ENCODE results near the gene OCLN.
A peak's percentile ranks its signal among the peaks of the same experiment; 100 is the strongest.
"Not testable (repeated sequence)": the region's sequence is repeated elsewhere in the genome, so short reads cannot be mapped to it uniquely, and the experiment has no call there.

Gene OCLN

DNA sequence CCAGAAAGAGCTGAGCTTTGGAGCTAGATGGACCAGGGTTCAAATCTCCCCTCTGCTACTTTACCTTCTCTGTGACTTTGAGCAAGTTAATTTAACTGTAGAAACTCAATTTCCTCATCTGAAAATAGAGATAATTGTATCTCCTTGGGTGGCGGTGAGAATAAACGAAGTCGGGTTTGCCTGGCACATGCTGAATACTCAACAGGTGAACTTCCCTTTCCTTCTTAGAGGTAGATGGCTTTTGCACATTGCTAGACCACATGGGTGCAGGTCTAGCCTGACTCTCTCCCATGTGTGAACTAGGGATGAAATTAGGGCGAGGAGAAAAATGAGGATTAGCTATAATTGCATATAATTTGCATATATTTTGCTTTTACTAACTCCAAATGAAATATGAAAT lies 36.0 kb downstream of the OCLN start:
- no peaks in the 10 kb centered on the region for H3K9me3 ChIP-seq (ENCODE audit: control insufficient read depth, insufficient read depth, low read length)
- H3K4me1 ChIP-seq (ENCODE audit: insufficient read depth, low read length), result no peaks in the 10 kb centered on the region
- H3K36me3 ChIP-seq (ENCODE audit: insufficient read depth, low read length), result peaks cover 7% of the 10 kb centered on the region; the same call in 1 of the 2 replicates
- no peak overlapping the region for H3K9ac ChIP-seq (ENCODE audit: low read depth, low read length)

DNA sequence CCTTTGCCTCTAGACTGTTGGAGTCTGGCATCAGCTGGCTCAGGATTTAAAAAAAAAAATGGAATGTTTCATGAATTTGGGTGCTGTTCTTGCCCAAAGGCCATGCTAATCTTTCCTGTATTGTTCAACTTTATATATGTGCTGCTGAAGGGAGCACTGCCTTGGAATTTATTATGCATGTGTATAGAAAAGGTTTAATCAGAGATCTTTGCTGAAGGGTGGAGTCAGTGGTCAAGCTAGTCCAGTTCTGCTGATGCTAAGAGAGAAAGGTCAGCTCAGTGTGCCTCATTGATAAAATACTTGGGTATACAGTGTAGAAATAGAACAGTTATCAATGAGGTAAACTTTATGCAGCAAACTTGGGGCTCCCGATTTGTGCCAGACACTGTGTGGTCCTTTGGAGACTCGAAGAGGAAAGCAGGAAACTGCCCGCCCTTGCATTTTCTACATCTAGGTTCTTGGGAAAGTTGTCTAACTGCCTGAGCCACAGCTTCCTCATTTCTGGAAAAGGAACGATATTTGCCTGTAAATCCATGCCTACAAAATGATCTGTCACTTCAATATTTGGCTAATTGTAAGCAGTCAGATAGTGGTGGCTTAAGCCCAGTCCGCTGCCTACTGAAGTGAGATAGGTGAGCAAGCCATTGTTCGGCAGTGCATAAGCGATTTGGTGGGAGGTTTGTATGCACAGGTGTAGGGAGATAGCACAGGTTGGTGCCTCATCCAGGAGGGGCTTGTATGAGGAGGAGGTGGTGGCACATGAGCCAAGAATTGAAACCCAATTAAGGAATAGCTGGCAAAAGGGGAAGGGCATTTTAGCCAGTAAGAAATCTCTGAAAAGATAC lies 38.2 kb downstream of the OCLN start:
- Histone ChIP-seq H3K4me1 (ENCODE audit: insufficient read depth, low read length) (no peaks in the 10 kb centered on the region), H3K9me3 (ENCODE audit: control insufficient read depth, insufficient read depth, low read length) (no peaks in the 10 kb centered on the region), H3K36me3 (ENCODE audit: insufficient read depth, low read length) (peaks cover 7% of the 10 kb centered on the region; the same call in 1 of the 2 replicates), H3K9ac (ENCODE audit: low read depth, low read length) (no peak overlapping the region)

DNA sequence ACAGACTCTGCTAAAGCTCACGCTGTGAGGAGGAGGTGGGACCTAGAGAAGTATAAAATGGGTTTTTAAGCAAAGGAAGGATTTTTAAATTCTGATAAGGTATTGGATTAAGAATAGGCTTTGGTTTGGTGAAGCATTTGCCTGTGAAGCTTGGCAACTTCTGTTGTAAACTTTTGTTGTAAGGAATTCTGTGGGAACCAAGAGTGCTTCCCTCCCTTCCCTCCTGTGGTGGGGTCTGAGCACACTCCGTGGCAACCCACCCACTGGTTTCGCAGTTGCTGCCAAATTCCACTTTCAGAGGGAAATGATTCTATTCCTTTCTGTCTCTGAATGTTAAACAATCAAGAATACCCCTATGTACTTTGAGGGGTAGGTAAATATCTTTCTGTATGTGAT lies 38.8 kb downstream of the OCLN start:
- Histone ChIP-seq H3K36me3 (ENCODE audit: insufficient read depth, low read length) (peaks cover 2% of the 10 kb centered on the region; the same call in 1 of the 2 replicates), H3K4me1 (ENCODE audit: insufficient read depth, low read length) (no peaks in the 10 kb centered on the region), H3K9ac (ENCODE audit: low read depth, low read length) (no peak overlapping the region), H3K9me3 (ENCODE audit: control insufficient read depth, insufficient read depth, low read length) (no peaks in the 10 kb centered on the region)

DNA sequence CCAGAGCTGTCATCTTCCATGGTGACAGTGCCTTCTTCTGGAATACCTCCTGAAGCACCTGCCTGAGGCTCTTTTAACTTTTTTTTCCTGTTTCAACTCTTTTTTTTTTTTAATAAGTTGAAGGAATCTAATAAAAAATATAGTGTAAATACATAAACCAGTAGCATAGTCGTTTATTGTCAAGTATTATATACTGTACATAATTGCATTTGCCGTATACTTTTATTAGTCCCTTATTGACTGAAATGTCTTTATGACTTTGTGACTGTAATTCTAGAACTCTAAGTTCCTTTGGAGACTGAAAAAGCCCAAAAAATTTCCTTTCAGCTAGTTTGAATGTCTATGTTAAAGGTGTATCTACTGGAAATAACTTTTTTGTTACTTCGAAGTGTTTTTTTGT lies 45.3 kb downstream of the OCLN start:
- H3K9ac ChIP-seq (ENCODE audit: low read depth, low read length); H3K9me3 ChIP-seq (ENCODE audit: control insufficient read depth, insufficient read depth, low read length); H3K4me1 ChIP-seq (ENCODE audit: insufficient read depth, low read length); H3K36me3 ChIP-seq (ENCODE audit: insufficient read depth, low read length): not testable (repeated sequence)

DNA sequence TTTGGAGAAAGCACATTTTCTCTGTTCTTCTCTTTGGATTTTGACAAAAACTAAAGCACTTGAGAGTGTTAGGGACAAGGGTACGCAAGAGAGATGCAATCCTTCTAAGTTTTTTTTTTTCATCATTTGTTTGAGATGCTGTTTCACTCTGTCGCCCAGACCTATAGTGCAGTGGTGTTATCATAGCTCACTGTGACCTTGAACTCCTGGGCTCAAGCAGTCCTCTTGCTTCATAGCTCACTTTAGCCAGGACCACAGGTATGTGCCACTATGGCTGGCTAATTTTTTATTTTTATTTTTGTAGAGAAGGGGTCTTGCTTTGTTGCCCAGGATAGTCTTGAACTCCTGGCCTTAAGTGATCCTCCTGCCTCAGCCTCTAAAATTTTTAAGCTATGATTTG lies 46.1 kb downstream of the OCLN start:
- not testable (repeated sequence) for H3K9me3 ChIP-seq (ENCODE audit: control insufficient read depth, insufficient read depth, low read length); H3K36me3 ChIP-seq (ENCODE audit: insufficient read depth, low read length); H3K9ac ChIP-seq (ENCODE audit: low read depth, low read length); H3K4me1 ChIP-seq (ENCODE audit: insufficient read depth, low read length)

DNA sequence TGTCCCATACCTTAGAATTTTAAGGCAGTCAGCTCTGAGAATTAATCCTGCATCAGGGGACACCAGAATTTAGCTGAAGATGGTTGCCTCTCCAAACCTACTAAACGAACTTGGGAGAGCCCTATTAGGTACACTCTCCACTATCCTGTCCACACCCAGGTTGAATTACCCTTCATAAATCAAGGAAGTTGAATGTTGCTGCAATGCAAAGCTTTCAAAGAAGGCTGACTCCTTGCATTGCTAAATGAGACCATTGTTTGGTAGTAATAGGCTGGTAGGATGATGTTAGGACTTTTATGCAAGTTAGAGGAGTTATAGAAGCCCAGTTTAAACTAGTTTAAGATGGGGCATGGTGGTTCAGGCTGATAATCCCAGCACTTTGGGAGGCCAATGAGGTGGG lies 48.8 kb downstream of the OCLN start:
- not testable (repeated sequence) for H3K9me3 ChIP-seq (ENCODE audit: control insufficient read depth, insufficient read depth, low read length); H3K9ac ChIP-seq (ENCODE audit: low read depth, low read length); H3K4me1 ChIP-seq (ENCODE audit: insufficient read depth, low read length); H3K36me3 ChIP-seq (ENCODE audit: insufficient read depth, low read length)

DNA sequence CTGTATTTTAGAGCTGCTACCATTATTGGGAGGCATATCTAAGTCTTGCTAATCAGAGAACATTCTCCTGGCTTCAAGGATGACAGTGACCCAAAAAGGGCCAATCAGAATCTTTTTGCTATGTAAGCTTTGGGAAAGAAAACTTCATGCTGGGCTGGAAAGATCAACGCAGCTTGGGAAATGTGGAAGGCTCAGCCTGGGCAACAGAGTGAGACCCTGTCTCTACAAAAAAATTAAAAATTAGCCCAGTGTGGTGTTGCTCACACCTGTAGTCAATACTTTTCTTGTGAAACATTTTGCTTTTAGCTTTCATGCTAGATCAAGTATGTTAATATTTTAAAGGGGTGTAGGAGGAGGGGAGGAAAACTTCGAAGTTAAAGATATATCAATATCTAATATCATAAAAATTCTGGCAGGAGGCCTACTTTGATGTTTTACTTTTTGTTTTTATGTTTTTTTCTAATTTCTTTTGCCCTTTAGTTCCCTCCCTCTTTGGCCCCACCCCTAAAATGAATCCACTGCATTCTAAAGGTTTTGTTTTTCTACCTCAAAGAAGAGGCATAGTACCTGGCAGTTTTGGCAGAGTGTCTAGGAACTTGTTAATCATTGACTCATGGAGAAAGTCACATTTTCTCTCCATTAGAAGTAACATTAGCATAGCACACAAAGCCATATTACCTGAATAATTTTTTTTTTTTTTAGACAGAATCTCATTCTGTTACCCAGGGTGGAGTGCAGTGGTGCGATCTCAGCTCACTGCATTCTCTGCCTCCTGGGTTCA lies 50.4 kb downstream of the OCLN start:
- not testable (repeated sequence) for H3K9ac ChIP-seq (ENCODE audit: low read depth, low read length); H3K9me3 ChIP-seq (ENCODE audit: control insufficient read depth, insufficient read depth, low read length); H3K36me3 ChIP-seq (ENCODE audit: insufficient read depth, low read length); H3K4me1 ChIP-seq (ENCODE audit: insufficient read depth, low read length)

DNA sequence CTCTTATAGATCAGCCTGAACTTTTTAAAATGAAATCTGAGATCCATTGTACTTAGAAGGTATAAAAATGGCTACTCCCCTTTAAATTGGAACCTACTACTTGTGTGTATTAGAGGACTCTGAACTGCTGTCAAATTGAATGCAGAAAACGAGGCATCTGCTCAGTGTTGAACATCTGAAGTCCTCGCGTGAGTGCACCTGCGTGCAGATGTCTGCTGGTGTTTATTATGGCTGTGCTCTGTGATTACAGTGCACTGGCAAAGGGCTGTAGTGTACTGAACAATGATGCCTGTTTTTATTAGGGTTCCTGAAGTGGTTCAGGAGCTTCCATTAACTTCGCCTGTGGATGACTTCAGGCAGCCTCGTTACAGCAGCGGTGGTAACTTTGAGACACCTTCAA lies 52.0 kb downstream of the OCLN start:
- not testable (repeated sequence) for H3K4me1 ChIP-seq (ENCODE audit: insufficient read depth, low read length); H3K36me3 ChIP-seq (ENCODE audit: insufficient read depth, low read length); H3K9me3 ChIP-seq (ENCODE audit: control insufficient read depth, insufficient read depth, low read length); H3K9ac ChIP-seq (ENCODE audit: low read depth, low read length)

DNA sequence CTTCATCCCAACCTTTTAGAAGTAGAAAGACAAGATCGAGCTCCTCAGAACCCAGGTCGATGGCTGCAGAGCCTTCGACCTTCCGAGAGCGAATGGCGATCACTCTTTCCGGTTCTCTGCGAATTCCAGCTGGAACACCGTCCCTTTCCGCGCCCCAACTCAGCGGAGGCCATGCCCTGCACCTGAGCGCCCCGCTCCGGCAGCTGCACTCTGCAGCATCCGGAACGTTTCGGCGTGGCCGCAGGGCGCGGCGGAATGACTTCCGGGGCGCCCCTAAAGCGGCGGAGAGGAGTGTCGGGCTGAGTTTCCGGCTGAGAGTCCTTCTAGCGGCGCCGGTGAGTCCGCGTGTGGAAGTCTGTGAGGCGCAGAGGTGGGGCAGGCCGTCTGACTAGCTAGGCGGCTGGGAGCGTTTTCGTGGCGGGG lies 67.3 kb downstream of the OCLN start, which contains the start of gene GTF2H2C:
GTF2H2C (plus strand) TSS at position 284 of the 423 bp plus-strand sequence. CDS start 4,942 bp downstream, outside the sequence.
- not testable (repeated sequence) for H3K9me3 ChIP-seq (ENCODE audit: control insufficient read depth, insufficient read depth, low read length); H3K36me3 ChIP-seq (ENCODE audit: insufficient read depth, low read length); H3K4me1 ChIP-seq (ENCODE audit: insufficient read depth, low read length)
- H3K9ac ChIP-seq (ENCODE audit: low read depth, low read length), result peak within 1 kb of the TSS; percentile 60

DNA sequence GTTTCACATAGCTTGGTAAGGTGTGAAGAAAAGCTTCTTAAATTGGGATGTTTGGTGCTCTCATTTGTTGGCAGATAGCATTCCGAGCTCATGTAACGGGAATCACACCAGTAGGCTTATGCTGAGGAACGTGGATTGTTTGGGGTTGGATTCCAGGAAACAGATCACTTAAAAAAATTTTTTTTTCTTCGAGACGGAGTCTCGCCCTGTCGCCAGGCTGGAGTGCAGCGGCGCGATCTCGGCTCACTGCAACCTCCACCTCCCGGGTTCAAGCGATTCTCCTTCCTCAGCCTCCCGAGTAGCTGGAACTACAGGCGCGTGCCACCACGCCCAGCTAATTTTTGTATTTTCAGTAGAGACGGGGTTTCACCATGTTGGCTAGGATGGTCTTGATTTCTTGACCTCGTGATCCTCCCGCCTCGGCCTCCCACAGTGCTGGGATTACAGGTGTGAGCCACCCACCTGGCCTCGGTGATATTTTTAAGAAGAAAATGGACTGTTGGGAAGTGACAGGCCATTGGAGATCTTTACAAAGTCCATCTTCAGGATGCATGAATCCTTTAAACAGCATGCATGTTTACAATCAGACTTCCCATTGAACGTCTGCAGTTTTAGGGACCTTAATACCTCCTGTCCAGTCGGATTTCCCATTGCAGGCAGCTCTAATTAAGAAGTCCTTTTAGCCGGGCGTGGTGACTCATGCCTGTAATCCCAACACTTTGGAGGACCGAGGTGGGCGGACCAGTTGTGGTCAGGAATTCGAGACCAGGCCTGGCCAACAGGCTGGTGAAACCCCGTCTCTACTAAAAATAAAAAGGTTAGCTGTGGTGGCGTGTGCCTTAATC lies 68.2 kb downstream of the OCLN start:
- peak overlapping the region; percentile 42; the same call in 1 of the 2 replicates for H3K9ac ChIP-seq (ENCODE audit: low read depth, low read length)
- H3K4me1 ChIP-seq (ENCODE audit: insufficient read depth, low read length); H3K9me3 ChIP-seq (ENCODE audit: control insufficient read depth, insufficient read depth, low read length); H3K36me3 ChIP-seq (ENCODE audit: insufficient read depth, low read length): not testable (repeated sequence)

DNA sequence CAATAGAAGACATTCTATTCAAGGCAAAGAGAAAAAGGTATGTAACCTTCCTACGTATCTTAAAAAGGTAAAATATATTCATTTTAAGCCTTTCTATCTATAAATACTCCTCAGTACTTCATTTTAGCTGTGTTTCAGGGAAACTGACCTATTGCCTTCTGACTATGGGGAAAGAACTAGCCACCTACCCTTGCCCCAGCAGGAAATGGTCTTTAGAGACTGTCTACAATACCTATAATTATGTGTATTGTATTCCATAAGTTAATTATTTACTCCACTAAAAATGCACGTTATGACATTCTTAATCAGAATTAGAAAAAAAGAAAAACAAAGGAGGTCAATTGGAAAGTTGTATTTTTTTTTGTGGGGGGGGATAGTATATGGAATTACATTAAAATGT lies 73.6 kb downstream of the OCLN start:
- not testable (repeated sequence) for H3K36me3 ChIP-seq (ENCODE audit: insufficient read depth, low read length); H3K4me1 ChIP-seq (ENCODE audit: insufficient read depth, low read length); H3K9me3 ChIP-seq (ENCODE audit: control insufficient read depth, insufficient read depth, low read length); H3K9ac ChIP-seq (ENCODE audit: low read depth, low read length)

DNA sequence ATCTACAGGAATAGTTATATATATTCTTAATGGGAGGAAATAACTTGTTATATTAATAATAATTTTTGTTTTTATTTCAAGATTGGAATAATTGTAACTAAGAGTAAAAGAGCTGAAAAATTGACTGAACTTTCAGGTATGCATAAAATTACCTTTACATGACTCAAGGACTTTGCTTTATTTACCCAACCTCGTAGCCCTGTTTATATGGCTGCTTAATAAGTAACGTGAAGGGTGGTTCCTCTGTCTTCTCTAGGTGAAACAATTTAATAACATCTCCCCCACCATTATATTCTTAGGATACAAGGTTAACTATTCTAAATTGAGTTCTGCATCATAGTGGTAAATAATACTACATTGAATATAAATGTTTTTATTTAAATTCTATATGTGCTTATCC lies 75.5 kb downstream of the OCLN start:
- not testable (repeated sequence) for H3K9me3 ChIP-seq (ENCODE audit: control insufficient read depth, insufficient read depth, low read length); H3K36me3 ChIP-seq (ENCODE audit: insufficient read depth, low read length); H3K4me1 ChIP-seq (ENCODE audit: insufficient read depth, low read length); H3K9ac ChIP-seq (ENCODE audit: low read depth, low read length)

DNA sequence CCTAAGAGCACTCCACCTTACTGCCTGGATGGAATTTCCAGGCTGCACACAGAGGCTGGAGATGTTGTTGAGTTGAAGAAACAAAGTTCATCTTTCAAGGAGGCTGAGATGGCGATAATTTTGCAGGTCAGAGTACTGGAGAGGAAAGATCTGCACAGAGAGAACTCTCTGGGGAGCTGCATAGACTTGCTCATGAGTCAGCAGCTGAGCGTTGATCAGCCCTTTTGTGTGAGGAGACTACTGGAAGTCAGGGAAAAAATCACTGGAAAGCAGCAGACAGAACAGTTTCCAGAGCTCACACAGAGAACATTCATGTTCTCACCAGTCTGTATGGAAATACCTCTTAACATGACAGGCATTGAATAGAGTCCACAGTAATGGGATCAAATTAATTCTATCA lies 90.8 kb downstream of the OCLN start:
- H3K36me3 ChIP-seq (ENCODE audit: insufficient read depth, low read length); H3K9ac ChIP-seq (ENCODE audit: low read depth, low read length); H3K4me1 ChIP-seq (ENCODE audit: insufficient read depth, low read length); H3K9me3 ChIP-seq (ENCODE audit: control insufficient read depth, insufficient read depth, low read length): not testable (repeated sequence)

DNA sequence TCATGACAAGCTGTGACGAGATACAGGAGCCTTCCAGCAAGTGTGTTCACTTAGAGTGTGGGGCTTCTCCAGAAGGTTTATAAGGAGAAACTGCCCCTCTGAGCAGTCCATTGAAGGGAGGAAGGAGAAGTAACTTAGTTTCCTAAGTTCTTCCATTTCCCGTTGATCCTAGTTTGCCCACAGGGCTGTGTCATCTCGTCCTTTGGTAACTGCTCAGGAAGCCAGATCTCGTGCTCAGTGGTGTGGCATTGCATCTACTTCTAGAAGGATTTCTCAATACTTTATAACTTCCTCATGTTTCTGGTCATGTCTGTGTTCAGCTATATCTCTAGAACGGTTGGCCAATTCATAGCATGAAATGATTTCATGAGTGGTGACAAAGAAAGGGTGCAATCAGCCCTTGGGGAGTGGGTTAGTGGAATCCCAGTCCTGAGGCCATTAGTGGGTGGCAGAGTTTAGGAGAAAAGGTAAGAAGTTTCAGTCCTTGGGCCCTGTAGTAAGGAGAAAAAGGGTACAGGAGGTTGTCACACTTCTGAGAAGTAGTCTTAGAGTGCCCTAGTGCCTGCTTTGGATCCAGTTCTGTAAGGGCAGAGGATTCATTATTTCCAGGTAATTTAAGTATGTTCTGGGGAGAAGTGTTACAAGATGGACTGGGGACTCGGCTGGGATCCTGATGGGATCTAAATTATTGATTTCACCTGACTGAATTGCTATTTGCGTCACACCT lies 103.7 kb downstream of the OCLN start:
- not testable (repeated sequence) for H3K9me3 ChIP-seq (ENCODE audit: control insufficient read depth, insufficient read depth, low read length); H3K9ac ChIP-seq (ENCODE audit: low read depth, low read length); H3K4me1 ChIP-seq (ENCODE audit: insufficient read depth, low read length); H3K36me3 ChIP-seq (ENCODE audit: insufficient read depth, low read length)
